Coronary artery (tissue), 2 donors: ENCODE data around the gene RWDD3.

ENCODE experiments used
- DNase-seq: peaks from one replicate; pipeline ENCODE4 v3.0.0-alpha.2; 2017; ENCODE audit warnings: low spot score
- H3K27ac ChIP-seq, 2 donors: fragments of 200-600 bp; sonication (generic); one replicate each; pipeline ENCODE4 v1.5.1; 2016 to 2019
- H3K4me3 ChIP-seq: fragments of 200-600 bp; sonication (generic); 2 replicates; pipeline ENCODE4 v1.5.1; 2016; ENCODE audit warnings: mild to moderate bottlenecking, moderate library complexity
- CTCF ChIP-seq: fragments of 200-600 bp; sonication (generic); IDR thresholded peaks from one replicate; pipeline ENCODE4 v1.5.1; 2019; ENCODE audit warnings: antibody characterized with exemption

RWDD3 gene

GRCh38 chr1:95233319-95233736 lies 682 bp upstream of the RWDD3 start:
- peak overlapping the region; percentile 97 for H3K4me3 ChIP-seq
- peak; percentile 79 for DNase-seq
- no peak for TF ChIP-seq CTCF
- H3K27ac ChIP-seq = peak overlapping the region; percentile 94 to 95

DNA sequence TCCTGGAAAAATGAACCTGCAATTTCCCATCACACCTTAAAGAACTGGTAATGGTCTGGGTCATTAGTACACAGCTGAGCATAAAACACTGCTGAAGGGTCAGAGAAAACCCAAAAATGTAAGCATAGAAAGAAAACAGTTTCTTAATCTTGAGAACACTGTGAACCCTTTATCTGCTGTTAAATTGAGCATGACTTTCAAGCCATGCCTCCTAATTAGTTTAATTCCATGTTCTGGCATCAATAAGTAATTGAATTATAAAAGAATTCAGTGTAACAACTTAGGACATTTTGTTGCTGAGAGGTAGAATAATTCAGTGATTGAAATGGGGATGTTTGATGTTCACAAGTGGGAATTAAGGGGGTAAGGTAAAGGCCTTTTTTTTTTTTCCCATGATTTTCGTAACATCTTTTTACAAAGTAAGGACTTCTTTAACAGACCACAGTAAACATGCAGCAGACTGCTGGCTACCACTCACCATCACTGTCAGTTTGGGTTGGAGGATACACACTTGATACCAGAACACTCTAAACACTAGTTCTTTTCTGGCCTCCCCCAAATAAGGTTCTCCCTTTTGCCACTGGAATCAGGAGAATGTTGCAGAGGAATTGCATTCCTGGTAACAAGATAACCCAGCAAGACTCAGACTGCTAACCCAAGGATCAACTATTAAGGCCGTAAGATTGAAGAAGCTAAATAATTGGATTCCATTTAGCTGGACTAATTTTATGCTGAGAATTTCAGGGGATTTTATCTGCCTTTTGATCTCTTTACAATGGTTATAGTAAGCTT lies 3.0 kb downstream of the RWDD3 start:
- H3K4me3 ChIP-seq = peak overlapping the region; percentile 33
- TF ChIP-seq CTCF = no peak
- peak overlapping the region in 1 of 2 donors; percentile 44 for H3K27ac ChIP-seq
- DNase-seq = no peak

- DNase-seq = no peak
- no peak for TF ChIP-seq CTCF
- H3K27ac ChIP-seq = peak overlapping the region in 1 of 2 donors; percentile 44
- H3K4me3 ChIP-seq = peak overlapping the region; percentile 33
Measured at GRCh38 chr1:95237981-95238703, 4.1 kb downstream of the RWDD3 start.

DNA sequence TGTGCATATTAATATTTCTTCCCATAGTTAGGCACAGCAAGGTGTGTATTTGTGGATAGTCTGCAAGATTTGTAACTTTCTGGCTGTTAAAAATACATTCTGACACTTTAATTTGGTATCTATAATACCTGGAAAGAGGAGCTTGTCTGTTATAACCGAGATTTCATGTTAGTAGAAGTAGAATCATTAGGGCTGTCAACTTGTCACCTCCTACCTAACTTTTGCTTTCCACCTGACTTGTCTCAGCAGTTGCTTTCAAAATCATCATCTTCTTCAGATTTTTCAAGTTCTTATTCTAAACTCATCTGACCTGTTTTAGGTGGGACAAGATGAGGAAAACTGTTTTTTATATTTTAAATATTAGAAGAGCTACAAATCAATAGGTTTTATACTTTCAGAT lies 11.0 kb downstream of the RWDD3 start:
- Histone ChIP-seq H3K4me3 (no peak overlapping the region), H3K27ac (no peak overlapping the region)
- DNase-seq = no peak
- no peak for TF ChIP-seq CTCF

DNA sequence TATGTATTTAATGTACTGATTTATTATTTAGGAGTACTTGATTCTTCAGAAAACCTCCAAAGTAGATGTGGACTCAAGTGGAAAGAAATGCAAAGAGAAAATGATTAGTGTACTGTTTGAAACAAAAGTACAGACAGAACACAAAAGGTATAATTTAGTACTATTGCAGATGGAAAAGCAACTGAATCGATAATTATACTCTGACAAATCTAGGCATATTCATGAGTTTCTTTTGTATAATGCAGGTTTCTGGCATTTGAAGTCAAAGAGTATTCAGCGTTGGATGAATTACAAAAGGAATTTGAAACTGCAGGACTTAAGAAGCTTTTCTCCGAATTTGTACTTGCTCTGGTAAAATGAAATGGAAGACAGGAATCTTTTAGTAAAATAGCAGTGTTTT lies 12.5 kb downstream of the RWDD3 start:
- TF ChIP-seq CTCF = no peak
- DNase-seq = no peak
- no peak overlapping the region for H3K27ac ChIP-seq
- no peak overlapping the region for H3K4me3 ChIP-seq

- H3K27ac ChIP-seq = no peak overlapping the region
- H3K4me3 ChIP-seq = no peak overlapping the region
- DNase-seq = no peak
- TF ChIP-seq CTCF = no peak
Measured at GRCh38 chr1:95247607-95248006, 13.6 kb downstream of the RWDD3 start.

DNA sequence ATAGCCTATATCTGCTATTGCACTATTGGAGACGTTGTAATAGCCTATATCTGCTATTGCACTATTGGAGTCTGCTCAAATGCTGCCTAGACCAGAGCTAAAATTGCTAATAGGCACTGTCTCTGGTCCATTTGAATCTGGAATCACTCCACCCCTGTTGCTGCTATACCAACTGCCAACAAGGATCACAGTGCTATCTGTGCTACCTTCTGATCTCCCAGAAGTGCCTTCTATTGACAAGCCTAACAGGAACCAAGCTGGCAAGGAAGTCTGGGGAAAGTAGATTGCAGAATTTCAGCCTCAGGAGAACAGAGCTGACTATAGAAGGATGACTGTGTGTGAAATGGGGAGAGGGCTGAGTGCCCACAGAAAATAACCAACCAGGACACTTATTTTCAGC lies 15.9 kb downstream of the RWDD3 start:
- TF ChIP-seq CTCF = no peak
- Histone ChIP-seq H3K27ac (no peak overlapping the region), H3K4me3 (no peak overlapping the region)
- no peak for DNase-seq
